ENCODE results near the gene SERPINA1.

SERPINA1 gene

GRCh38 chr14:94342334-94342934 is 46.0 kb downstream of the SERPINA1 start:
- TF ChIP-seq FOXP2 (optimal IDR thresholded peaks at IDR 0.05; ENCODE audit: borderline replicate concordance, extremely low read depth, extremely low read length, insufficient read depth) (no peak), REST (IDR thresholded peaks at IDR 0.05; ENCODE audit: insufficient read depth in 1 of 2, low read depth in 2 of 2, low read length in 2 of 2) (no peak), TAF1 (IDR thresholded peaks at IDR 0.05; ENCODE audit: borderline replicate concordance, insufficient read depth, low read length) (no peak), POLR2AphosphoS5 (IDR thresholded peaks at IDR 0.05; ENCODE audit: low read depth, low read length) (no peak), SIN3A (IDR thresholded peaks at IDR 0.05; ENCODE audit: borderline replicate concordance, insufficient read depth, low read length) (no peak)

- TF ChIP-seq POLR2AphosphoS5 (IDR thresholded peaks at IDR 0.05; ENCODE audit: low read depth, low read length) (no peak), FOXP2 (optimal IDR thresholded peaks at IDR 0.05; ENCODE audit: borderline replicate concordance, extremely low read depth, extremely low read length, insufficient read depth) (no peak), REST (IDR thresholded peaks at IDR 0.05; ENCODE audit: insufficient read depth in 1 of 2, low read depth in 2 of 2, low read length in 2 of 2) (no peak), SIN3A (IDR thresholded peaks at IDR 0.05; ENCODE audit: borderline replicate concordance, insufficient read depth, low read length) (no peak), TAF1 (IDR thresholded peaks at IDR 0.05; ENCODE audit: borderline replicate concordance, insufficient read depth, low read length) (no peak)
These were observed 46.6 kb downstream of the SERPINA1 start for GRCh38 chr14:94341656-94342333.

GRCh38 chr14:94340533-94340932 is 47.9 kb downstream of the SERPINA1 start:
- no peak for TF ChIP-seq REST (IDR thresholded peaks at IDR 0.05; ENCODE audit: insufficient read depth in 1 of 2, low read depth in 2 of 2, low read length in 2 of 2)
- TF ChIP-seq FOXP2 (optimal IDR thresholded peaks at IDR 0.05; ENCODE audit: borderline replicate concordance, extremely low read depth, extremely low read length, insufficient read depth), result no peak
- TF ChIP-seq SIN3A (IDR thresholded peaks at IDR 0.05; ENCODE audit: borderline replicate concordance, insufficient read depth, low read length), result no peak

GRCh38 chr14:94338023-94338422 is 50.4 kb downstream of the SERPINA1 start:
- TF ChIP-seq POLR2AphosphoS5 (IDR thresholded peaks at IDR 0.05; ENCODE audit: low read depth, low read length) (no peak), REST (IDR thresholded peaks at IDR 0.05; ENCODE audit: insufficient read depth in 1 of 2, low read depth in 2 of 2, low read length in 2 of 2) (no peak), SIN3A (IDR thresholded peaks at IDR 0.05; ENCODE audit: borderline replicate concordance, insufficient read depth, low read length) (no peak), FOXP2 (optimal IDR thresholded peaks at IDR 0.05; ENCODE audit: borderline replicate concordance, extremely low read depth, extremely low read length, insufficient read depth) (no peak), TAF1 (IDR thresholded peaks at IDR 0.05; ENCODE audit: borderline replicate concordance, insufficient read depth, low read length) (no peak)

Measured in PFSK-1 (cell line).